Transverse colon (tissue), 4 donors: ENCODE data around the gene IL13.

Experiments
- EP300 ChIP-seq: sonication (generic); formaldehyde crosslinking; IDR thresholded peaks from one replicate; pipeline ENCODE4 v1.6.1; 2017; ENCODE audit warnings: antibody characterized with exemption, low read depth
- POLR2A ChIP-seq: fragments of 450-650 bp; IDR thresholded peaks from one replicate; pipeline ENCODE4 v1.6.1; 2016; ENCODE audit warnings: antibody characterized with exemption, mild to moderate bottlenecking, moderate library complexity
- POLR2AphosphoS5 ChIP-seq, 3 donors: sonication (generic); formaldehyde crosslinking; IDR thresholded peaks; one replicate each; pipeline ENCODE4 v1.6.1; 2016; ENCODE audit warnings: antibody characterized with exemption in 3 of 3
- TF ChIP-seq, protein P1 (sequence below), 5 experiments: fragments of 200-600 bp in 3 of 5; fragments of 450-650 bp in 2 of 5; sonication (generic) in 3 of 5; IDR thresholded peaks; 1 replicate in 2 of 5; 2 replicates in 3 of 5; pipeline ENCODE4 v1.5.1; 2016 to 2017; ENCODE audit warnings: antibody characterized with exemption in 5 of 5, inconsistent platforms in 3 of 5, mild to moderate bottlenecking in 2 of 5, moderate library complexity in 1 of 5

DNA sequence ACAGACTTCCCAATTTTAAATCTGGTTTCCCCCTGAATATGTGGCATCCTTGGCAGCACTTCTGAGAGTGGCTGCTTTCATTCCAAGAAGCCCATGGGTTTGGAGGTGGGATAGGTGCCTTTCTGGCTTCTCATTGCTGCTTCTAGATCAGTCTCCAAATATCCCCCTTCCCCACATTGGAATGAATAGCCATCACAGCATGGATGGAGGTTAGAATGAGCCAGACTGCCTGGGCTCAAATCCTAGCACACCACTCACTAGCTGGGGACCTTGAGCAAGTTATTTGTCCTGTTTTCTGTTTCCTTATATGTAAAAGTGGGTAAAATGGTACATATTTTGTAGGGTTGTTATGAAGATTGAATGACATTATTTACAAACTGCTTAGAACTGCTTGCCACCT lies 13.8 kb upstream of the IL13 start:
- TF ChIP-seq, protein P1, sequence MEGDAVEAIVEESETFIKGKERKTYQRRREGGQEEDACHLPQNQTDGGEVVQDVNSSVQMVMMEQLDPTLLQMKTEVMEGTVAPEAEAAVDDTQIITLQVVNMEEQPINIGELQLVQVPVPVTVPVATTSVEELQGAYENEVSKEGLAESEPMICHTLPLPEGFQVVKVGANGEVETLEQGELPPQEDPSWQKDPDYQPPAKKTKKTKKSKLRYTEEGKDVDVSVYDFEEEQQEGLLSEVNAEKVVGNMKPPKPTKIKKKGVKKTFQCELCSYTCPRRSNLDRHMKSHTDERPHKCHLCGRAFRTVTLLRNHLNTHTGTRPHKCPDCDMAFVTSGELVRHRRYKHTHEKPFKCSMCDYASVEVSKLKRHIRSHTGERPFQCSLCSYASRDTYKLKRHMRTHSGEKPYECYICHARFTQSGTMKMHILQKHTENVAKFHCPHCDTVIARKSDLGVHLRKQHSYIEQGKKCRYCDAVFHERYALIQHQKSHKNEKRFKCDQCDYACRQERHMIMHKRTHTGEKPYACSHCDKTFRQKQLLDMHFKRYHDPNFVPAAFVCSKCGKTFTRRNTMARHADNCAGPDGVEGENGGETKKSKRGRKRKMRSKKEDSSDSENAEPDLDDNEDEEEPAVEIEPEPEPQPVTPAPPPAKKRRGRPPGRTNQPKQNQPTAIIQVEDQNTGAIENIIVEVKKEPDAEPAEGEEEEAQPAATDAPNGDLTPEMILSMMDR (IDR thresholded peaks at IDR 0.05), result no peak
- TF ChIP-seq POLR2A, result no peak
- no peak for TF ChIP-seq EP300
- TF ChIP-seq POLR2AphosphoS5 (IDR thresholded peaks at IDR 0.05), result no peak
